ENCODE results near the gene THAP10.
"Not testable (repeated sequence)": the region's sequence is repeated elsewhere in the genome, so short reads cannot be mapped to it uniquely, and the experiment has no call there.

Gene THAP10

GRCh38 chr15:70932397-70932796, 40.2 kb upstream of the THAP10 start:
- H3K27me3 ChIP-seq (ENCODE audit: insufficient read depth, poor library complexity, severe bottlenecking): peaks cover 2% of the 10 kb centered on the region
- TF ChIP-seq REST (IDR thresholded peaks at IDR 0.05; ENCODE audit: insufficient replicate concordance, low read depth) (no peak), SPI1 (IDR thresholded peaks at IDR 0.05; ENCODE audit: borderline replicate concordance, low read depth) (no peak), GABPA (IDR thresholded peaks at IDR 0.05; ENCODE audit: low read depth) (no peak), POLR2AphosphoS5 (IDR thresholded peaks at IDR 0.05; ENCODE audit: low read depth) (no peak)
- TF ChIP-seq, protein P1, sequence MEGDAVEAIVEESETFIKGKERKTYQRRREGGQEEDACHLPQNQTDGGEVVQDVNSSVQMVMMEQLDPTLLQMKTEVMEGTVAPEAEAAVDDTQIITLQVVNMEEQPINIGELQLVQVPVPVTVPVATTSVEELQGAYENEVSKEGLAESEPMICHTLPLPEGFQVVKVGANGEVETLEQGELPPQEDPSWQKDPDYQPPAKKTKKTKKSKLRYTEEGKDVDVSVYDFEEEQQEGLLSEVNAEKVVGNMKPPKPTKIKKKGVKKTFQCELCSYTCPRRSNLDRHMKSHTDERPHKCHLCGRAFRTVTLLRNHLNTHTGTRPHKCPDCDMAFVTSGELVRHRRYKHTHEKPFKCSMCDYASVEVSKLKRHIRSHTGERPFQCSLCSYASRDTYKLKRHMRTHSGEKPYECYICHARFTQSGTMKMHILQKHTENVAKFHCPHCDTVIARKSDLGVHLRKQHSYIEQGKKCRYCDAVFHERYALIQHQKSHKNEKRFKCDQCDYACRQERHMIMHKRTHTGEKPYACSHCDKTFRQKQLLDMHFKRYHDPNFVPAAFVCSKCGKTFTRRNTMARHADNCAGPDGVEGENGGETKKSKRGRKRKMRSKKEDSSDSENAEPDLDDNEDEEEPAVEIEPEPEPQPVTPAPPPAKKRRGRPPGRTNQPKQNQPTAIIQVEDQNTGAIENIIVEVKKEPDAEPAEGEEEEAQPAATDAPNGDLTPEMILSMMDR (IDR thresholded peaks at IDR 0.05; ENCODE audit: insufficient read depth, low read length): no peak
- no peak for DNase-seq (ENCODE audit: low read depth in 1 of 2, low spot score in 1 of 2)
- H3K27ac ChIP-seq (replicated peaks): no peak overlapping the region
- H3K4me3 ChIP-seq (replicated peaks; ENCODE audit: insufficient read depth, low read length): no peak overlapping the region

DNA sequence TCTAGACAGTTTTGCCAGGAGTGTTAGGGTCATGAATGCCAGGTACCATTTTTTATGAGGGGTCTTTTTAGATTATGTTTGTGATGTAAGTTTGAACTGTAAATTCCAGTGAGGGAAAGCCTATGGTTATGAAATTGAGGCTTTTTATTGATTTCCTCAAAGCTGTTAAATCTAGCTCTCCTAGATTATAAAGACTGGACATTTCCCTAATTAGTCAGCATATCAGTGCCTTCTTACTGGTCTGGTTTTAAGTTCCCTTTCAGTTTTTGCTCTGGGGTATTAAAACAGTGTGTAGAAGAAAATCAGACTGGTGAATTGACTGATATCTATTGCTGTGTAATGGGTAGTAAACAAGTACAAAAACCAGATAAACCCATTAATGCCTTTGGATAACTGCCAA, 39.6 kb upstream of the THAP10 start:
- no peaks in the 10 kb centered on the region for H3K27me3 ChIP-seq (ENCODE audit: insufficient read depth, poor library complexity, severe bottlenecking)
- no peak for DNase-seq (ENCODE audit: low read depth in 1 of 2, low spot score in 1 of 2)
- no peak overlapping the region for H3K27ac ChIP-seq (replicated peaks)
- no peak for TF ChIP-seq REST (IDR thresholded peaks at IDR 0.05; ENCODE audit: insufficient replicate concordance, low read depth)
- TF ChIP-seq POLR2AphosphoS5 (IDR thresholded peaks at IDR 0.05; ENCODE audit: low read depth): no peak
- TF ChIP-seq, protein P1 (IDR thresholded peaks at IDR 0.05; ENCODE audit: insufficient read depth, low read length): no peak
- TF ChIP-seq GABPA (IDR thresholded peaks at IDR 0.05; ENCODE audit: low read depth): no peak
- no peak for TF ChIP-seq SPI1 (IDR thresholded peaks at IDR 0.05; ENCODE audit: borderline replicate concordance, low read depth)
- H3K4me3 ChIP-seq (replicated peaks; ENCODE audit: insufficient read depth, low read length): no peak overlapping the region

GRCh38 chr15:70926914-70927313, 34.7 kb upstream of the THAP10 start:
- not testable (repeated sequence) for H3K27ac ChIP-seq (replicated peaks); H3K27me3 ChIP-seq (ENCODE audit: insufficient read depth, poor library complexity, severe bottlenecking); H3K4me3 ChIP-seq (replicated peaks; ENCODE audit: insufficient read depth, low read length); DNase-seq (ENCODE audit: low read depth in 1 of 2, low spot score in 1 of 2)

DNA sequence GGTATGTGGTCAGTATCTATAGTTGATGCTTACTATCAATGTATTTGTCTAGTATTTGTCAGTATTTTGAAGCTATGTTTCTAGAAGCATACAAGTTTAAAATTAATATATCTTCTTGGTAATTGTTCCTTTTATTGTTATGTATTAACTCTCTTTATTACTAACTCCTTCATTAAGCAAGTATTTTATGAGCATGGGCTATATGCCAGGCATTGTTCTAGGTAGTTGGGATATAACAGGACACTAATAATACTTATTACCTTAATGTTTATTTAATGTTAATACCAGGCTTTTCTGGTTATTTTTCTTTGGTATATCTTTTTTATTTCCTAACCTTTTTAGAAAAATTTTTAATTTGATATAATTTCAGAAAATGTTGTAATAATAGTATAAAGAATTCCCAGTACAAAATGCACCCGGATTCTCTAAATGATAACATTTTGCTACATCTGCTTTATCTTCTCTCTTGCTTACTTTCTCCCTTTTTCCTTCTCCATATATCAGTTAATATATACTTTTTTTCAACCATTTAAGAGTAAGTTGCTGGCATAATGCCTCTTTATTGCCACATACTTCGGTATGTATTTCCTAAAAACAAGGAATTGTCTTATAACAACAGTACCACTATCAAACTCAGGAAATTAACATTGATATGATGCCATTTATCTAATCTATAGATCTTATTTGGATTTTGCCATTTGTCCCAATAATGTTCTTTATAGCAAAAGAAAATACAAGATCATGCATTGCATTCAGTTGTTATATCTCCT, 31.3 kb upstream of the THAP10 start:
- peaks cover 4% of the 10 kb centered on the region for H3K27me3 ChIP-seq (ENCODE audit: insufficient read depth, poor library complexity, severe bottlenecking)
- no peak overlapping the region for H3K27ac ChIP-seq (replicated peaks)
- TF ChIP-seq GABPA (IDR thresholded peaks at IDR 0.05; ENCODE audit: low read depth) (no peak), SPI1 (IDR thresholded peaks at IDR 0.05; ENCODE audit: borderline replicate concordance, low read depth) (no peak), REST (IDR thresholded peaks at IDR 0.05; ENCODE audit: insufficient replicate concordance, low read depth) (no peak)
- TF ChIP-seq, protein P1 (IDR thresholded peaks at IDR 0.05; ENCODE audit: insufficient read depth, low read length): no peak
- H3K4me3 ChIP-seq (replicated peaks; ENCODE audit: insufficient read depth, low read length): no peak overlapping the region
- DNase-seq (ENCODE audit: low read depth in 1 of 2, low spot score in 1 of 2): no peak
